ENCODE results near the gene GDAP1L1. TPM values are rescaled to one million over a fixed set of nuclear protein-coding genes. Genes with fewer than 3 reads are reported as not detected.

GDAP1L1 gene
- polyA plus RNA-seq, 1 of the 3 experiments (the other 2 are of a cell fraction): 0.30 TPM

GRCh38 chr20:44268802-44269201 is 21.7 kb downstream of the GDAP1L1 start (continued):
- TF ChIP-seq YY1 (IDR thresholded peaks at IDR 0.05; ENCODE audit: low read depth): no peak
- TF ChIP-seq, protein P1, sequence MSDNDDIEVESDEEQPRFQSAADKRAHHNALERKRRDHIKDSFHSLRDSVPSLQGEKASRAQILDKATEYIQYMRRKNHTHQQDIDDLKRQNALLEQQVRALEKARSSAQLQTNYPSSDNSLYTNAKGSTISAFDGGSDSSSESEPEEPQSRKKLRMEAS (IDR thresholded peaks at IDR 0.05; ENCODE audit: low read depth): no peak
- TF ChIP-seq TEAD4 (IDR thresholded peaks at IDR 0.05; ENCODE audit: borderline replicate concordance, insufficient read depth): no peak

DNA sequence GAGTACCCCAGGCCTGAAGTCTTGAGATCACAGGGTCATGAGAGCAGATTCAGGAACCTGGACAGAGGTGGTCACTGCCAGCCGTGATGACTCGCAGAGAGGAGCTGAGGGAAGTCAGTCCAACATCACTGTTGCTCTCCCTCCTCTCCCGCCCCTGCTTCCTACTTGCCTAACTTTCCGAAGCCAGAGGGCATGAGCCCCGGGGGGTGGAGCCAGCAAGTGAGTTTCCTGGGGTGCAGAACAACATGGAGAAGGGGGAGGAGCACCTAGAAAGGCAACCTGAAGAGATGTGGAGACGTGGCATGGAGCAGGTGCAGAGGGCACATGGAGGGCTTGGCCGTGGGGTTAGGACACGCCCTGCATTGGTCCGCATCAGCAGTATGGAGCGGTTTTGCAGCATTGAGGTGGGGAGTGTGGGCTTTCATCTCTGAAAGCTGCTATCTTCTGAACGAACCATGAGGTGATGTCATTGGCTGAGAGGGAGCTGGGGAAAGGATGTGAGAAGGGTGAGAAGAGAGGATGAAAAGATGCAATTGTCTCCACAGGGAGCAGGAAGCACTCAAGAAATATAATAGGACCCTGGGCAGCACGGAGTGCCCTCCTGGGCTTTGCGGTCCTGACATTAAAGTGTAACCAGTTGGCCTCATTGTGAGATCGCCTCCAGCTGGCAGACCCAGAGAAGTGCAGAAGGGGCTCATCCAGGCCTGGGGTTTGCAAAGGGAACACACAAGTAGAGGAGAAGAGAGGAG is 25.0 kb downstream of the GDAP1L1 start:
- H4K20me1 ChIP-seq (ENCODE audit: insufficient read depth): no peaks in the 10 kb centered on the region
- peak; percentile 44 for DNase-seq
- no peak overlapping the region for H3K4me2 ChIP-seq
- no peaks in the 10 kb centered on the region for H3K36me3 ChIP-seq (replicated peaks in 1 of 2; ENCODE audit: control insufficient read depth in 1 of 2, insufficient read depth in 2 of 2, low read length in 1 of 2)
- ChIA-PET POLR2A (no interaction called here), CTCF (interaction anchor here (0.8 to 1.7 kb wide), 7 partner anchors 8 to 103 kb away, joined by 3 to 10 read pairs (median 4); partner anchors contain the start of gene GDAP1L1)
- no peak overlapping the region for H3K9ac ChIP-seq
- 70% methylated on average over 12 of the region's 14 CpGs for WGBS (ENCODE audit: low lambda C conversion rate)
- H3F3A ChIP-seq (replicated peaks; ENCODE audit: insufficient read depth): no peaks in the 10 kb centered on the region
- H3K79me2 ChIP-seq (ENCODE audit: insufficient read depth): no peaks in the 10 kb centered on the region
- no peaks in the 10 kb centered on the region for H3K4me1 ChIP-seq (ENCODE audit: control insufficient read depth in 1 of 2, insufficient read depth in 2 of 2, low read depth in 1 of 2, low read length in 1 of 2)
- no peak overlapping the region for H2AFZ ChIP-seq (ENCODE audit: low read depth)
- H3K27me3 ChIP-seq (ENCODE audit: insufficient read depth): no peaks in the 10 kb centered on the region
- no peak overlapping the region for H3K27ac ChIP-seq (ENCODE audit: low read depth in 2 of 2, low read length in 1 of 2)
- TF ChIP-seq, protein P2, sequence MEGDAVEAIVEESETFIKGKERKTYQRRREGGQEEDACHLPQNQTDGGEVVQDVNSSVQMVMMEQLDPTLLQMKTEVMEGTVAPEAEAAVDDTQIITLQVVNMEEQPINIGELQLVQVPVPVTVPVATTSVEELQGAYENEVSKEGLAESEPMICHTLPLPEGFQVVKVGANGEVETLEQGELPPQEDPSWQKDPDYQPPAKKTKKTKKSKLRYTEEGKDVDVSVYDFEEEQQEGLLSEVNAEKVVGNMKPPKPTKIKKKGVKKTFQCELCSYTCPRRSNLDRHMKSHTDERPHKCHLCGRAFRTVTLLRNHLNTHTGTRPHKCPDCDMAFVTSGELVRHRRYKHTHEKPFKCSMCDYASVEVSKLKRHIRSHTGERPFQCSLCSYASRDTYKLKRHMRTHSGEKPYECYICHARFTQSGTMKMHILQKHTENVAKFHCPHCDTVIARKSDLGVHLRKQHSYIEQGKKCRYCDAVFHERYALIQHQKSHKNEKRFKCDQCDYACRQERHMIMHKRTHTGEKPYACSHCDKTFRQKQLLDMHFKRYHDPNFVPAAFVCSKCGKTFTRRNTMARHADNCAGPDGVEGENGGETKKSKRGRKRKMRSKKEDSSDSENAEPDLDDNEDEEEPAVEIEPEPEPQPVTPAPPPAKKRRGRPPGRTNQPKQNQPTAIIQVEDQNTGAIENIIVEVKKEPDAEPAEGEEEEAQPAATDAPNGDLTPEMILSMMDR (IDR thresholded peaks at IDR 0.05): peak; percentile 43
- no peak for TF ChIP-seq JUND (IDR thresholded peaks at IDR 0.05)
- H3K4me3 ChIP-seq (ENCODE audit: low read depth in 2 of 2, low read length in 1 of 2): no peak overlapping the region
- no peaks in the 10 kb centered on the region for H3K9me2 ChIP-seq
- H3K9me3 ChIP-seq: no peaks in the 10 kb centered on the region

DNA sequence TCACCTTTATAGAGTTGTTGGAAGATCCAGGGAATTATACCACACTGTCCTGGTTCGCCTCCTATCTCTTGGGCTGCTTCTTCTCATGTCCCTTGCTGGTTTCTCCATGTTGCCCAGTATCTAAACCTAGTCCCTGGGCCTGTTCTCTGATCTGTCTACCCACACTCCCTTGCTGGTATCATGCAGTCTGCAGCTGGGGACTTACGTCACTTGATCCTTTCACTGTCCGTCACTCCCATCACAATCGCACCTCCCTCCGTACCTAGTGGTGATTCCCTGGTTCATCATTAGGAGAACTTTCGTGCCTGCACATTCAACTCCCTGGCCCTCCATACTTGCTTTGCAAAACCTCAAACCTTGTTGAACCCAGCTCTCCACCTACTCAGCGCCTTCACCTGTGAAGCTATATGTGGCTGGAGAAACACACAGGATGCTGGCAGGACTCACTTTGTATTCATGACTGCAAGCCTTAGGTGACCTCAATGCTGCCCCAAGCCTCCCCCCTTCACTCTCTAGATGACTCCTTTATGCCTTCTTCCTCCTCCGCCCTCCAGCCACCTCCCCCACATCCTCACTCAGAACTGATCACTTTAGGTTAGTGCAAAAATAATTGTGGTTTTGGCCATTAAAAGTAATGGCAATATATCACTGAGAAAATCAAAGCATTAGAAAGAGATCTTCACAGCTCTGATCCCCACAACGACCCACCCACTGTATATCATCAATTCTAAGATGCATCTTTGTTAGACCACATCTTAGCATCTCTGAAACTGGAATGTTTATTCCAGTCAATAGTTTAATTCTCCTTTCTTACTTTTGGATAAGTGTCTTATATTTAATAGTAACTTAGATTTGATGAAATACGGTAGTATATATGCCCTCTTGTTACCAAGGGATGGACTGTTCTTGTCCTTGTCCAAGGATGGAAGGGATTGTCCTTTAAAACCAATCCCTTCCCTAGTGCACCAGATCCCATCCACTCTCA is 26.4 kb downstream of the GDAP1L1 start:
- no peak overlapping the region for H2AFZ ChIP-seq (ENCODE audit: low read depth)
- H3K4me1 ChIP-seq (ENCODE audit: control insufficient read depth in 1 of 2, insufficient read depth in 2 of 2, low read depth in 1 of 2, low read length in 1 of 2): no peaks in the 10 kb centered on the region
- H3K36me3 ChIP-seq (replicated peaks in 1 of 2; ENCODE audit: control insufficient read depth in 1 of 2, insufficient read depth in 2 of 2, low read length in 1 of 2): no peaks in the 10 kb centered on the region
- no peak overlapping the region for H3K9ac ChIP-seq
- no peak overlapping the region for H3K27ac ChIP-seq (ENCODE audit: low read depth in 2 of 2, low read length in 1 of 2)
- no peaks in the 10 kb centered on the region for H3F3A ChIP-seq (replicated peaks; ENCODE audit: insufficient read depth)
- no peak overlapping the region for H3K4me3 ChIP-seq (ENCODE audit: low read depth in 2 of 2, low read length in 1 of 2)
- 67% methylated on average over 10 of the region's 10 CpGs for WGBS (ENCODE audit: low lambda C conversion rate)
- H3K9me2 ChIP-seq: no peaks in the 10 kb centered on the region
- no peak overlapping the region for H3K4me2 ChIP-seq
- CTCF ChIA-PET: interaction anchor here (0.7 to 1.7 kb wide), 5 partner anchors 10 to 60 kb away, joined by 3 to 10 read pairs (median 4); partner anchors contain the start of gene GDAP1L1
- no peaks in the 10 kb centered on the region for H3K27me3 ChIP-seq (ENCODE audit: insufficient read depth)
- no peaks in the 10 kb centered on the region for H3K79me2 ChIP-seq (ENCODE audit: insufficient read depth)
- H4K20me1 ChIP-seq (ENCODE audit: insufficient read depth): no peaks in the 10 kb centered on the region
- POLR2A ChIA-PET: no interaction called here
- H3K9me3 ChIP-seq: no peaks in the 10 kb centered on the region
- no peak for DNase-seq
- TF ChIP-seq CHD2 (IDR thresholded peaks at IDR 0.05; ENCODE audit: low read length, partially characterized antibody) (no peak), POLR2AphosphoS5 (IDR thresholded peaks at IDR 0.05; ENCODE audit: low read depth, low read length) (no peak), TEAD4 (IDR thresholded peaks at IDR 0.05; ENCODE audit: borderline replicate concordance, insufficient read depth) (no peak), FOXJ3 (CRISPR knock-in tag; IDR thresholded peaks at IDR 0.05) (no peak), SMC3 (IDR thresholded peaks at IDR 0.05; ENCODE audit: low read depth, low read length) (no peak), NFIC (IDR thresholded peaks at IDR 0.05; ENCODE audit: borderline replicate concordance) (no peak), RFX5 (IDR thresholded peaks at IDR 0.05; ENCODE audit: low read length) (no peak), MXI1 (IDR thresholded peaks at IDR 0.05; ENCODE audit: low read depth, low read length) (no peak), EZH2phosphoT487 (IDR thresholded peaks at IDR 0.05; ENCODE audit: borderline replicate concordance, low read depth) (no peak), GATA2 (CRISPR knock-in tag; IDR thresholded peaks at IDR 0.05) (no peak), EP300 (IDR thresholded peaks at IDR 0.05; ENCODE audit: borderline replicate concordance in 1 of 2, low read depth in 1 of 2, low read length in 1 of 2) (no peak), TCF12 (IDR thresholded peaks at IDR 0.05) (no peak), SIN3A (IDR thresholded peaks at IDR 0.05; ENCODE audit: borderline replicate concordance, low read depth, low read length) (no peak), YY1 (IDR thresholded peaks at IDR 0.05; ENCODE audit: low read depth) (no peak), GABPA (IDR thresholded peaks at IDR 0.05; ENCODE audit: low read depth) (no peak)
- TF ChIP-seq, protein P3, sequence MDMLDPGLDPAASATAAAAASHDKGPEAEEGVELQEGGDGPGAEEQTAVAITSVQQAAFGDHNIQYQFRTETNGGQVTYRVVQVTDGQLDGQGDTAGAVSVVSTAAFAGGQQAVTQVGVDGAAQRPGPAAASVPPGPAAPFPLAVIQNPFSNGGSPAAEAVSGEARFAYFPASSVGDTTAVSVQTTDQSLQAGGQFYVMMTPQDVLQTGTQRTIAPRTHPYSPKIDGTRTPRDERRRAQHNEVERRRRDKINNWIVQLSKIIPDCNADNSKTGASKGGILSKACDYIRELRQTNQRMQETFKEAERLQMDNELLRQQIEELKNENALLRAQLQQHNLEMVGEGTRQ (IDR thresholded peaks at IDR 0.05; ENCODE audit: borderline replicate concordance, low read depth, low read length): no peak

Measured in SK-N-SH (cell line).